ENCODE data around the gene PPM1N. TPM values are rescaled to one million over a fixed set of nuclear protein-coding genes. Genes with fewer than 3 reads are reported as not detected.

The PPM1N gene, protein sequence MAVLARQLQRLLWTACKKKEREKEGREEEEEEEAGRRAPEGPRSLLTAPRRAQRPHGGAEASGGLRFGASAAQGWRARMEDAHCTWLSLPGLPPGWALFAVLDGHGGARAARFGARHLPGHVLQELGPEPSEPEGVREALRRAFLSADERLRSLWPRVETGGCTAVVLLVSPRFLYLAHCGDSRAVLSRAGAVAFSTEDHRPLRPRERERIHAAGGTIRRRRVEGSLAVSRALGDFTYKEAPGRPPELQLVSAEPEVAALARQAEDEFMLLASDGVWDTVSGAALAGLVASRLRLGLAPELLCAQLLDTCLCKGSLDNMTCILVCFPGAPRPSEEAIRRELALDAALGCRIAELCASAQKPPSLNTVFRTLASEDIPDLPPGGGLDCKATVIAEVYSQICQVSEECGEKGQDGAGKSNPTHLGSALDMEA
- polyA plus RNA-seq (1.9 to 2.5 TPM (median 2.0 TPM) in 3 replicates), polyA minus RNA-seq (0.42 TPM in 1 of 3 replicates, not detected in the others)
- polyA plus RNA-seq (2011; ENCODE audit: low read depth), result 0.64 TPM
- polyA plus RNA-seq (2011; cell fraction: cytosol; rRNA removed), result 1.6 and 2.1 TPM in 2 replicates
- polyA plus RNA-seq (2011; cell fraction: nucleus; rRNA removed), result 1.4 and 1.9 TPM in 2 replicates
- 1.2 and 2.1 TPM in 2 replicates for polyA plus RNA-seq (2012; ENCODE audit: low replicate concordance)
- not detected for polyA minus RNA-seq (2011; cell fraction: cytosol; rRNA and poly(A)+ RNA removed)
- polyA minus RNA-seq (2011; cell fraction: nucleus; rRNA and poly(A)+ RNA removed), result not detected in 2 replicates

DNA sequence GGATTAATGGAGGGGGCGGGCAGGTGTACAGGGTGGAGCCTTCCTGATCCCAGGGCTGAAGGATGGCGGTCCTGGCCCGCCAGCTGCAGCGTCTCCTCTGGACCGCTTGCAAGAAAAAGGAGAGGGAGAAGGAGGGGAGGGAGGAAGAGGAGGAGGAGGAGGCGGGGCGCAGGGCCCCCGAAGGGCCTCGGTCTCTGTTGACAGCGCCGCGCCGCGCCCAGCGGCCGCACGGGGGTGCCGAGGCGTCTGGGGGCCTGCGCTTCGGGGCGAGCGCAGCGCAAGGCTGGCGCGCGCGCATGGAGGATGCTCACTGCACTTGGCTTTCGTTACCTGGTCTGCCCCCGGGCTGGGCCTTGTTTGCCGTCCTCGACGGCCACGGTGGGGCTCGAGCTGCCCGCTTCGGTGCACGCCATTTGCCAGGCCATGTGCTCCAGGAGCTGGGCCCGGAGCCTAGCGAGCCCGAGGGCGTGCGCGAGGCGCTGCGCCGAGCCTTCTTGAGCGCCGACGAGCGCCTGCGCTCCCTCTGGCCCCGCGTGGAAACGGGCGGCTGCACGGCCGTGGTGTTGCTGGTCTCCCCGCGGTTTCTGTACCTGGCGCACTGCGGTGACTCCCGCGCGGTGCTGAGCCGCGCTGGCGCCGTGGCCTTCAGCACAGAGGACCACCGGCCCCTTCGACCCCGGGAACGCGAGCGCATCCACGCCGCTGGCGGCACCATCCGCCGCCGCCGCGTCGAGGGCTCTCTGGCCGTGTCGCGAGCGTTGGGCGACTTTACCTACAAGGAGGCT is at the start of gene PPM1N:
Gene PPM1N (plus strand): TSS at position 33 of the 785 bp plus-strand sequence. CDS start 30 bp downstream, at position 63.
- peaks cover 11% of the 10 kb centered on the region for H3K4me1 ChIP-seq (ENCODE audit: control insufficient read depth, extremely low read depth, insufficient read depth, low read length)
- no peaks in the 10 kb centered on the region for H3K9me1 ChIP-seq (ENCODE audit: control insufficient read depth, extremely low read depth, insufficient read depth, low read length)
- DNase-seq (ENCODE audit: low read depth, low spot score) (no peak), FAIRE-seq (no peak)
- H2AFZ ChIP-seq (ENCODE audit: control insufficient read depth, low read length), result peak within 1 kb of the TSS; percentile 70
- peak within 1 kb of the TSS; percentile 44 for H3K9ac ChIP-seq (ENCODE audit: control insufficient read depth, extremely low read depth, insufficient read depth, low read length)
- H3K9me3 ChIP-seq (ENCODE audit: control insufficient read depth, low read depth, low read length), result no peaks in the 10 kb centered on the region
- H4K20me1 ChIP-seq (ENCODE audit: control insufficient read depth, extremely low read depth, insufficient read depth, low read length), result no peaks in the 10 kb centered on the region
- H3K79me2 ChIP-seq (ENCODE audit: control insufficient read depth, insufficient read depth, low read length), result no peaks in the 10 kb centered on the region
- TF ChIP-seq EZH2 (IDR thresholded peaks at IDR 0.05; ENCODE audit: low read length), result no peak
- TF ChIP-seq, protein P1, sequence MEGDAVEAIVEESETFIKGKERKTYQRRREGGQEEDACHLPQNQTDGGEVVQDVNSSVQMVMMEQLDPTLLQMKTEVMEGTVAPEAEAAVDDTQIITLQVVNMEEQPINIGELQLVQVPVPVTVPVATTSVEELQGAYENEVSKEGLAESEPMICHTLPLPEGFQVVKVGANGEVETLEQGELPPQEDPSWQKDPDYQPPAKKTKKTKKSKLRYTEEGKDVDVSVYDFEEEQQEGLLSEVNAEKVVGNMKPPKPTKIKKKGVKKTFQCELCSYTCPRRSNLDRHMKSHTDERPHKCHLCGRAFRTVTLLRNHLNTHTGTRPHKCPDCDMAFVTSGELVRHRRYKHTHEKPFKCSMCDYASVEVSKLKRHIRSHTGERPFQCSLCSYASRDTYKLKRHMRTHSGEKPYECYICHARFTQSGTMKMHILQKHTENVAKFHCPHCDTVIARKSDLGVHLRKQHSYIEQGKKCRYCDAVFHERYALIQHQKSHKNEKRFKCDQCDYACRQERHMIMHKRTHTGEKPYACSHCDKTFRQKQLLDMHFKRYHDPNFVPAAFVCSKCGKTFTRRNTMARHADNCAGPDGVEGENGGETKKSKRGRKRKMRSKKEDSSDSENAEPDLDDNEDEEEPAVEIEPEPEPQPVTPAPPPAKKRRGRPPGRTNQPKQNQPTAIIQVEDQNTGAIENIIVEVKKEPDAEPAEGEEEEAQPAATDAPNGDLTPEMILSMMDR (optimal IDR thresholded peaks at IDR 0.05 in 1 of 3, IDR thresholded peaks at IDR 0.05 in 1 of 3, conservative IDR thresholded peaks at IDR 0.05 in 1 of 3; ENCODE audit: extremely low read depth in 1 of 3, insufficient read depth in 2 of 3, low read length in 3 of 3), result peak in 1 of 3 experiments; percentile 9
- H3K27ac ChIP-seq (ENCODE audit: control insufficient read depth, insufficient read depth, low read length), result peak within 1 kb of the TSS; percentile 26
- H3K27me3 ChIP-seq (ENCODE audit: control insufficient read depth, extremely low read depth, insufficient read depth, low read length), result no peaks in the 10 kb centered on the region
- H3K4me2 ChIP-seq (ENCODE audit: control insufficient read depth, extremely low read depth, insufficient read depth, low read depth, low read length), result peak within 1 kb of the TSS; percentile 85
- dilution Hi-C loops (cut with MboI; ENCODE audit: extremely low pct_ligation_motif_present, low sequenced_read_pairs), result no loop called here
- peak within 1 kb of the TSS; percentile 27 to 60 (median 41) for H3K4me3 ChIP-seq (ENCODE audit: control insufficient read depth in 2 of 3, extremely low read depth in 1 of 3, insufficient read depth in 2 of 3, low read depth in 1 of 3, low read length in 3 of 3)
- H3K36me3 ChIP-seq (ENCODE audit: control insufficient read depth in 2 of 2, extremely low read depth in 1 of 2, insufficient read depth in 2 of 2, low read length in 2 of 2), result peaks cover 0 to 4% of the 10 kb centered on the region in 2 experiments

DNA sequence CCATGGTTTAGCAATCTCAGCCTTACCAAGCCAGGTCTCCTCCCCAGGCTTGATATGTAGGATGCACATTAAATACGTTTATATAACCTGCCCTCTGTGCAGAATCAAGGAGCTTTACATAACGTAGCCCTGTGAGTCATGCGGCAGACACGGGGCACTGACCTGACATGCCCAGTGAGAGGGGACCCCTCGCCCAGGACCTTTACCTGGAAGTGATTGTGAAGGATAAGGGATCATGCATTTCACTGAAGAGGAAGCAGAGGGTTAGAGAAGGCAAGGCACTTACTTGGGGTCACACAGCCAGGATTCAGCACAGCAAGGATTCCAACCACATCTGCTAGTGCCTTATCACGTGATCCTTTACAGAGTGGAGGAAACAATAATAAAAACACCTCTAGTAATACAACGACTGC is 49.4 kb upstream of the PPM1N start:
- TF ChIP-seq EZH2 (IDR thresholded peaks at IDR 0.05; ENCODE audit: low read length), result no peak
- TF ChIP-seq, protein P1 (optimal IDR thresholded peaks at IDR 0.05 in 1 of 3, IDR thresholded peaks at IDR 0.05 in 1 of 3, conservative IDR thresholded peaks at IDR 0.05 in 1 of 3; ENCODE audit: extremely low read depth in 1 of 3, insufficient read depth in 2 of 3, low read length in 3 of 3), result no peak
- Histone ChIP-seq H2AFZ (ENCODE audit: control insufficient read depth, low read length) (no peak overlapping the region), H3K4me3 (ENCODE audit: control insufficient read depth in 2 of 3, extremely low read depth in 1 of 3, insufficient read depth in 2 of 3, low read depth in 1 of 3, low read length in 3 of 3) (peak overlapping the region; percentile 9 to 36 (median 29)), H3K4me2 (ENCODE audit: control insufficient read depth, extremely low read depth, insufficient read depth, low read depth, low read length) (peak overlapping the region; percentile 88), H4K20me1 (ENCODE audit: control insufficient read depth, extremely low read depth, insufficient read depth, low read length) (no peaks in the 10 kb centered on the region), H3K9ac (ENCODE audit: control insufficient read depth, extremely low read depth, insufficient read depth, low read length) (peak overlapping the region; percentile 78), H3K4me1 (ENCODE audit: control insufficient read depth, extremely low read depth, insufficient read depth, low read length) (peaks cover 66% of the 10 kb centered on the region), H3K79me2 (ENCODE audit: control insufficient read depth, insufficient read depth, low read length) (no peaks in the 10 kb centered on the region), H3K9me3 (ENCODE audit: control insufficient read depth, low read depth, low read length) (no peaks in the 10 kb centered on the region), H3K27me3 (ENCODE audit: control insufficient read depth, extremely low read depth, insufficient read depth, low read length) (no peaks in the 10 kb centered on the region), H3K36me3 (ENCODE audit: control insufficient read depth in 2 of 2, extremely low read depth in 1 of 2, insufficient read depth in 2 of 2, low read length in 2 of 2) (no peaks in the 10 kb centered on the region), H3K27ac (ENCODE audit: control insufficient read depth, insufficient read depth, low read length) (peak overlapping the region; percentile 86), H3K9me1 (ENCODE audit: control insufficient read depth, extremely low read depth, insufficient read depth, low read length) (no peaks in the 10 kb centered on the region)
- DNase-seq (ENCODE audit: low read depth, low spot score), result peak; percentile 86
- peak; percentile 91 for FAIRE-seq
- dilution Hi-C loops (cut with MboI; ENCODE audit: extremely low pct_ligation_motif_present, low sequenced_read_pairs), result no loop called here

All from keratinocyte (primary cell).